Glutamatergic neuron (in vitro differentiated cells): ENCODE results near the gene CDH4. TPM values are rescaled to one million over a fixed set of nuclear protein-coding genes. Genes with fewer than 3 reads are reported as not detected.

Experiments used
- DNase-seq: peaks from one replicate; pipeline ENCODE4 v3.0.0; 2022
- H3K27ac Mint-ChIP-seq: one replicate; pipeline ENCODE4 v1.8.0; 2020; ENCODE audit warnings: mild to moderate bottlenecking, mixed read lengths, inconsistent platforms; ENCODE audit not compliant: unreplicated experiment
- H3K27me3 Mint-ChIP-seq: one replicate; pipeline ENCODE4 v1.8.0; 2020; ENCODE audit warnings: mild to moderate bottlenecking, moderate library complexity, mixed read lengths, inconsistent platforms; ENCODE audit not compliant: unreplicated experiment
- H3K36me3 Mint-ChIP-seq: one replicate; pipeline ENCODE4 v1.8.0; 2020; ENCODE audit warnings: mild to moderate bottlenecking, mixed read lengths, inconsistent platforms; ENCODE audit not compliant: unreplicated experiment
- H3K4me1 Mint-ChIP-seq: one replicate; pipeline ENCODE4 v1.8.0; 2020; ENCODE audit warnings: mild to moderate bottlenecking, low read depth, mixed read lengths, inconsistent platforms; ENCODE audit not compliant: unreplicated experiment
- H3K4me3 Mint-ChIP-seq: one replicate; pipeline ENCODE4 v1.8.0; 2020; ENCODE audit warnings: mild to moderate bottlenecking, mixed read lengths, inconsistent platforms; ENCODE audit not compliant: unreplicated experiment
- H3K9me3 Mint-ChIP-seq: one replicate; pipeline ENCODE4 v1.8.0; 2020; ENCODE audit warnings: mild to moderate bottlenecking, moderate library complexity, mixed read lengths, inconsistent platforms; ENCODE audit not compliant: unreplicated experiment
- CTCF ChIP-seq: fragments of 200-600 bp; sonication (generic); IDR thresholded peaks from one replicate; pipeline ENCODE4 v1.5.0; 2021; ENCODE audit not compliant: partially characterized antibody, unreplicated experiment
- total RNA-seq: library from RNA; stranded (reverse); fragmentation: NEBNext Ultra II Directional; extraction: Animal tissue kit (Norgen Biotek cat#: 25700); gene quantifications from one replicate; pipeline ENCODE4 v1.2.1, GENCODE V29; 2021; ENCODE audit not compliant: unreplicated experiment

The CDH4 gene
- total RNA-seq, 1 donor from 2014 or later, result 1.2 TPM

GRCh38 chr20:61861858-61862257 lies 609.8 kb downstream of the CDH4 start:
- no peak for DNase-seq
- Mint-ChIP-seq H3K4me3 (no peak overlapping the region), H3K4me1 (peaks cover 2% of the 10 kb centered on the region), H3K27ac (no peak overlapping the region), H3K27me3 (peaks cover 2% of the 10 kb centered on the region), H3K9me3 (peaks cover 3% of the 10 kb centered on the region), H3K36me3 (no peaks in the 10 kb centered on the region)
- TF ChIP-seq CTCF, result no peak

- no peak for DNase-seq
- H3K36me3 Mint-ChIP-seq, result no peaks in the 10 kb centered on the region
- TF ChIP-seq CTCF, result no peak
- peaks cover 3% of the 10 kb centered on the region for H3K9me3 Mint-ChIP-seq
- peaks cover 2% of the 10 kb centered on the region for H3K4me1 Mint-ChIP-seq
- H3K4me3 Mint-ChIP-seq, result no peak overlapping the region
- H3K27me3 Mint-ChIP-seq, result peaks cover 2% of the 10 kb centered on the region
- H3K27ac Mint-ChIP-seq, result no peak overlapping the region
Measured at GRCh38 chr20:61862881-61863280, 610.8 kb downstream of the CDH4 start.

GRCh38 chr20:61864481-61864880 lies 612.4 kb downstream of the CDH4 start:
- no peak for DNase-seq
- no peak overlapping the region for H3K27ac Mint-ChIP-seq
- no peaks in the 10 kb centered on the region for H3K36me3 Mint-ChIP-seq
- H3K4me3 Mint-ChIP-seq, result no peak overlapping the region
- no peak for TF ChIP-seq CTCF
- H3K9me3 Mint-ChIP-seq, result peaks cover 3% of the 10 kb centered on the region
- H3K27me3 Mint-ChIP-seq, result peaks cover 2% of the 10 kb centered on the region
- H3K4me1 Mint-ChIP-seq, result peaks cover 2% of the 10 kb centered on the region

- TF ChIP-seq CTCF, result no peak
- H3K27ac Mint-ChIP-seq, result no peak overlapping the region
- no peaks in the 10 kb centered on the region for H3K36me3 Mint-ChIP-seq
- no peak for DNase-seq
- peaks cover 5% of the 10 kb centered on the region for H3K27me3 Mint-ChIP-seq
- peaks cover 2% of the 10 kb centered on the region for H3K4me1 Mint-ChIP-seq
- H3K4me3 Mint-ChIP-seq, result no peak overlapping the region
- H3K9me3 Mint-ChIP-seq, result peaks cover 4% of the 10 kb centered on the region
Measured at GRCh38 chr20:61865353-61865752, 613.3 kb downstream of the CDH4 start.

GRCh38 chr20:61866165-61866564 lies 614.1 kb downstream of the CDH4 start:
- no peak for TF ChIP-seq CTCF
- Mint-ChIP-seq H3K4me1 (peaks cover 2% of the 10 kb centered on the region), H3K27me3 (peaks cover 7% of the 10 kb centered on the region), H3K4me3 (no peak overlapping the region), H3K9me3 (peaks cover 8% of the 10 kb centered on the region), H3K27ac (no peak overlapping the region), H3K36me3 (no peaks in the 10 kb centered on the region)
- DNase-seq, result no peak
